Activated naive CD8-positive, alpha-beta T cell treated with anti-CD3 and anti-CD28 coated beads for 36 hours (primary cell): ENCODE results near the gene TNFSF4. TPM values are rescaled to one million over a fixed set of nuclear protein-coding genes. Genes with fewer than 3 reads are reported as not detected.

Experiments used
- DNase-seq: peaks from one replicate; pipeline ENCODE4 v3.0.0; 2021
- H3K27ac Mint-ChIP-seq: one replicate; pipeline ENCODE4 v1.8.0; 2022; ENCODE audit warnings: mild to moderate bottlenecking, moderate library complexity, mixed read lengths
- H3K27me3 Mint-ChIP-seq: one replicate; pipeline ENCODE4 v1.8.0; 2022; ENCODE audit warnings: mild to moderate bottlenecking, mixed read lengths
- H3K36me3 Mint-ChIP-seq: one replicate; pipeline ENCODE4 v1.8.0; 2021; ENCODE audit warnings: mild to moderate bottlenecking, mixed read lengths
- H3K4me1 Mint-ChIP-seq: one replicate; pipeline ENCODE4 v1.8.0; 2021; ENCODE audit warnings: mixed read lengths
- H3K4me3 Mint-ChIP-seq: one replicate; pipeline ENCODE4 v1.8.0; 2022; ENCODE audit warnings: mild to moderate bottlenecking, moderate library complexity, mixed read lengths
- H3K9me3 Mint-ChIP-seq: one replicate; pipeline ENCODE4 v1.8.0; 2022; ENCODE audit warnings: mixed read lengths
- total RNA-seq, 2 experiments: library from RNA; stranded (reverse); gene quantifications; one replicate each; pipeline ENCODE4 v1.2.3, GENCODE V29; 2021

The TNFSF4 gene
- total RNA-seq, 2 experiments from 2014 or later, result 4.1 to 5.2 TPM

DNA sequence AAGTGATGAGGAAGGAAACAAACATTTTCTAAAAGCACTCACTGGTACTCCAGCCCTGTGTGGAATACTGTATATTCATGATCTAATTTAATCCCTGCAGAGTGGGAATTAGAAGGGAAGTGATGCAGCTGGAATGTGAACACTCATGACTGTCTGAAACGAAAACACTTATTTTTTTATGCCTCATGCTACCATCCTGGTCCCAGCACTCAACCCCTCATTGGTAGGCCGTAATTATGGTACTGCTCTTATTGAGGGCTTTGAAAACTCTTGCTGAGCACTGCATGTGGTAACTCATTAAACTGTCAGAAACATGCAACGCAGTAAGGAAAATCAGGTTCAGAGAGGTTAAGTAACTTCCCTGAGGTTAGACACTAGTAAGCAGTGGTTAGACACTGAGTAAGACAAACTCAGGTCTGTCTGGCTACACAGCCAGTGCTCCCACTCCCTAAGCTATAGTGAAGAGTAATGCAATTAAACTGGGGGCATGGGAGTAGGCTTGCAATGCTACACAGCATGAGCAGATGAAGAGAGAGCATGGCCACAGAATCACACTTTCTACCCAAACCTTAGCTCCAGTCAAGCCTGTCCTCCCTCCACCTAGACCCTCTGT is 17.3 kb upstream of the TNFSF4 start:
- Mint-ChIP-seq H3K4me3 (no peak overlapping the region), H3K9me3 (peaks cover 7% of the 10 kb centered on the region), H3K27me3 (no peaks in the 10 kb centered on the region), H3K4me1 (peaks cover 17% of the 10 kb centered on the region), H3K27ac (no peak overlapping the region), H3K36me3 (peaks cover 10% of the 10 kb centered on the region)
- DNase-seq, result no peak

DNA sequence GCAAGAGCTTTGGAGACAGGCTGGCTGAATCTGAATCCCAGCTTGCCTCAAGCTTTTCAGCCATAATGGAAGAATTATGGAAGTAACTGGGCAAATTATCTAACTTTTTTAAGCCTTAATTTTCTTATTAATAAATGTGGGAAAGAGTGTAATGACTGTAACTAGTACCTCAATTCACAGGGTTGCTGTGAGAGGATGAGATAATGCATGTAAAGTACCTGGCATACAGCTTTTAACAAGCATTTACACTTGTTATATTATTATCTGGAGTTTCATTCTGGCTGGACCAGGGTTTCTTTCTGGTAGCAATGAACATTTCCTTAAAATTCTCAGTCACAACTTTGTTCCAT is 15.9 kb upstream of the TNFSF4 start:
- H3K4me1 Mint-ChIP-seq, result peaks cover 17% of the 10 kb centered on the region
- peak overlapping the region; percentile 72 for H3K27ac Mint-ChIP-seq
- no peaks in the 10 kb centered on the region for H3K9me3 Mint-ChIP-seq
- H3K36me3 Mint-ChIP-seq, result no peaks in the 10 kb centered on the region
- no peaks in the 10 kb centered on the region for H3K27me3 Mint-ChIP-seq
- DNase-seq, result no peak
- no peak overlapping the region for H3K4me3 Mint-ChIP-seq

DNA sequence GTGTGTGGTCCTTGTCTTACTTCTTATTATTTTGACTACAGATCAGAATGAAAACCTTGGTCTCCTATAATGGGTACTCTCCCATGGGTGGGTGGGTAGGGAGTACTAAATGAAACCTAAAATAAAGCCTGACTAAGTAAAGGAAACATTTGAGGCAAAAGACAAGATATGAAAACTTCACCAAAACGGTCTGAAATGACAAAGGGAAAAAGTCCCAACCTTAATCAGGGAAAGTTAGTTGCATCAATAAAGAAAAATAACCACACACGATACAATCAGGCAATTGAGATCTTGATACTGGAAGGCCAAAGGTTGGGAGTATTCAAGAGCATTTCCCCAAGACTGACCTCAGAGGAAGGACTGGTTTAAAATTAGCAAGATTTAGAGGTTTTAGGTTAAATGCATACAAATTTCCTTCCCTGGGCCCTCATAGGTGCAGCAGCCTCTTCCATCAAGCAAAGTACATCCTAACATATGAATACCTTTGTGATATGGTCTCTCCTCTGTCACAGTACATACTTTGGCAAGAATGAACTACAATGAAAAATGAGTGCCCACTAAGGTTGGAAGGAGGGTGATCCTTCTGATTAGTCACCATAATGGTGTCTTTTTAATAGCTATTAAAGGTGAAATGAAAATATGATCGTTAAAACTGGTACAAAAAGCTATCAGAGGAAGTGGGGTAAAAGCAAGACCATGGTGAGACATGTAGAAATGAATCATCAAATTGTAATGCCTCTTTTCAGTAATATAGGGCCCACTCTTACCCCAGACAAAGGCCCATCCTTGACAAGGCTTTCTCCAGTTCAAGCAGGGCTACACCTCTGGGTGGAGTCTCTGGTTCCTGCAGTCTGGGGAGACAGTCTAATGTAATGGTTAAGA is 15.3 kb upstream of the TNFSF4 start:
- Mint-ChIP-seq H3K4me3 (no peak overlapping the region), H3K36me3 (no peaks in the 10 kb centered on the region), H3K27ac (peak overlapping the region; percentile 72), H3K27me3 (no peaks in the 10 kb centered on the region), H3K9me3 (no peaks in the 10 kb centered on the region), H3K4me1 (peaks cover 17% of the 10 kb centered on the region)
- no peak for DNase-seq

DNA sequence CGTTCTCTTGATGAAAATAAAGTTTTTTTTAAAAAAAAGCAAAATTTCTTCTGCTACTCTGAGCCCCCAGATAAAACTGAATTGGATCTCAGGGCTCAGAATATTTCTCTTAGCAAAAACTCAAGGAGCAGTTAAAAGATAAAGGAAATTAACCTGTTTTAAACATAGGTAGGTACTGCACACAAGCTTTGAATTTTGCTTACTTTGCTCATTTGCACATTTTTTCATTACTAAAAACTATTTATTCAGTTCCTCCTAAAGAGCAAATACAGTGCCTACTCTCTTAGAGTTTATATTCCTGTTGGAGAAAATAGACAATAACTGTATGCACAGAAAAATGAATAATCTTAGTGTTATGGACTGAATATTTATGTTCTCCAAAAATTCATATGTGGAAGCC is 13.0 kb upstream of the TNFSF4 start:
- H3K27ac Mint-ChIP-seq, result no peak overlapping the region
- peaks cover 15% of the 10 kb centered on the region for H3K4me1 Mint-ChIP-seq
- H3K4me3 Mint-ChIP-seq, result no peak overlapping the region
- no peak for DNase-seq
- no peaks in the 10 kb centered on the region for H3K36me3 Mint-ChIP-seq
- no peaks in the 10 kb centered on the region for H3K9me3 Mint-ChIP-seq
- H3K27me3 Mint-ChIP-seq, result no peaks in the 10 kb centered on the region

DNA sequence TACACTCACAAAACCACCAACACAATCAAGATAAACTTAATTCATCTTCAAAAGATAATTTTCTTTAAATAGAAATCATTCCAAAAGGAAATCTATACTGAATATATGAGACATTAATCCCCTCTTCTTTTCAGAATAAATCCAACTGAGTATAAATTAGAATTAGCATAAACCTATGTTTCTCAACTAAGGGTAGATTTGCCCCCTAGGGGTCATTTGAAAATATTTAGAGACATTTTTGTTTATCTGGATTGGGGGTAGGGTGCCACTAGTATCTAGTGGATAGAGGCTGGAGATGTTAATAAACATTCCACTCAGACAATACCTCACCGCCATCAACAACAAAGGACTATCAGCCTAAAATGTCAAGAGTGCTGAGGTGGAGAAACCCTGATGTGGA is 6.5 kb upstream of the TNFSF4 start:
- Mint-ChIP-seq H3K4me3 (no peak overlapping the region), H3K27me3 (no peaks in the 10 kb centered on the region), H3K4me1 (peaks cover 22% of the 10 kb centered on the region), H3K9me3 (no peaks in the 10 kb centered on the region), H3K36me3 (peaks cover 1% of the 10 kb centered on the region), H3K27ac (no peak overlapping the region)
- DNase-seq, result no peak

DNA sequence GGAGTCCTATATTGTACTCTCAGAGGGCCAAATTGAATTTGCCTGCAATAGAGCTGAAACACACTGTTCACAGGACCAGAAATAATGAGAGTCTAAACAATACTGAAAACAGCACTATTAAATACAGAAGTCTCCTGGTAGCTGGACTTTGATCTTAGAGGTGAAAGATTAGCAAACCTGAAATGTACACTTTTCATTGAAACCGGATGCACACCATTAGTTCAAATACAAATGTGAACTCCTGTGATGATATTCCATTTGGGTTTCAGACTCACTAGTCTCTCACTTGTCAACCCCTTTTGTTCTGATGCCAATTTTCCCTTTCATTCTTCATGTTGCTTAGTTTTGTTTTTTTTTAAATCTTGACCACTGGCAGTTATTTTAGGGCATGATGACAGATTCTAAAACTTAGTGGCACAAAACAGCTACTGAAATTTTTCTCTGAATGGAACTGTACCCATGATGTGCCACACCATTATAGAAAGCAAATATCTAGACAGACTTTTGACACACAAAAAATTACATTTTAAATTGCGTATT is 5.9 kb upstream of the TNFSF4 start:
- no peaks in the 10 kb centered on the region for H3K27me3 Mint-ChIP-seq
- H3K4me3 Mint-ChIP-seq, result no peak overlapping the region
- H3K4me1 Mint-ChIP-seq, result peaks cover 25% of the 10 kb centered on the region
- DNase-seq, result no peak
- no peak overlapping the region for H3K27ac Mint-ChIP-seq
- peaks cover 1% of the 10 kb centered on the region for H3K36me3 Mint-ChIP-seq
- H3K9me3 Mint-ChIP-seq, result no peaks in the 10 kb centered on the region

DNA sequence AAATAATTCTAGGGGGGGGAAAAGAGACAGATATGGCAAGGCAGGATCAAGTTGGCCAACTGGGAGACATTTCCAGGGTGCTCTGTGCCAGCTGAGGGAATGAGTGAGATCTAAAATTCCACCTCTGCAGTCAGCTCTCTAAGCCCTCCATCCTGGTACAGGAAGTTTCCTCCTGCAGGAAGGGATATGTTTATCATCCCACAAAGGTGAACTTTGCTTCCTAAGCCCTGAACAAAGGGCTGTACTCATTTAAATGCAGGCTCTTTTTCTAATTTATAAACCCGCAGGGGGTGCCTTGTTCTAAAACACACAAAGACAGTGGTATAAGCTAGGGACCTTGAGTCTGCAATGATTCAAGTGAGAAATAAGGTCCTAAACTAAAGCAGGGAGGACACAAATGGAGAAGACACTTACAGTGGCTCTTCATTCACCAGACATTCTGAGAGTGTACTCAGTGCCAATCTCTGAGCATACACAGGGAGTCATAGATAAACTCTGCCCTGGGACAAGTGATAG is 3.6 kb upstream of the TNFSF4 start:
- Mint-ChIP-seq H3K27me3 (no peaks in the 10 kb centered on the region), H3K9me3 (no peaks in the 10 kb centered on the region), H3K27ac (no peak overlapping the region), H3K4me1 (peaks cover 48% of the 10 kb centered on the region), H3K36me3 (peaks cover 4% of the 10 kb centered on the region), H3K4me3 (no peak overlapping the region)
- DNase-seq, result no peak

DNA sequence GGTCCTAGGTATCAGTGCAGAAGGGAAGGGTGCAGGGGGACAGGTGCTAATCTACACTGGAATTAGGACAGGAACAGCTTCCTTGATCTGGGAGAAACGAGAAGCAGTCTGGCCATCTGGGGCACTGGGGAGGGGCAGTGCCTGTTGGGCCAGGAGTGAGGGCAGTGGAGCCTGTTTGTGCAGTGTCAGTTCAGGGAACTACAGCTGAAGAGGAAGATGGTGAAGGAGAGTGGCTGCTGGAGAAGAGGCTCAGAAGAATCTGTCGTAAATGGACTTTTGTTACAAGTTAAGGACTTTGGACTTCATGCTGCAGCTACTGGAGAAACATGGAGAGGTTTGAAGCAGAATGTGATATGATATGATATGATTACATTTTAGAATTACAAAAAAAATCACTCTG is 3.2 kb upstream of the TNFSF4 start:
- Mint-ChIP-seq H3K4me1 (peaks cover 53% of the 10 kb centered on the region), H3K27ac (no peak overlapping the region), H3K4me3 (no peak overlapping the region), H3K9me3 (no peaks in the 10 kb centered on the region), H3K36me3 (peaks cover 4% of the 10 kb centered on the region), H3K27me3 (no peaks in the 10 kb centered on the region)
- no peak for DNase-seq

DNA sequence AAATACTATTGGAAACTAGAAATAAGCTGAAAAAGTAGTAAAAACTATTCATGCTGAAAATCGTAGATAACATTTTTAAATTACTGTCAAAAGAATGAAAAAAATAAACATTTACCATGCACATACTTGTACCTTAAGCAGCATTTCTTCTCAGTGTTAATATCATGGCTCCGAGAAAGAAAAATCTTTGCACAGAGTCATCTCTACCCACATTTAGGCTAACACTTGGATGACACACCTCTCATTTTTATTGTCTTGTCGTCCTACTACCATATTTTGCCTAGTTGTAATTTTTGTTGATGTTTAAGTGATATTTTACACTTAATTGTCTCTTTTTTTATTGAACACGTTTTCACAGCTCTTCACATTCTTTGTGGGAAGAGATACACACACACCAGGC is 1.7 kb upstream of the TNFSF4 start:
- no peak overlapping the region for H3K27ac Mint-ChIP-seq
- H3K4me1 Mint-ChIP-seq, result peaks cover 60% of the 10 kb centered on the region
- no peaks in the 10 kb centered on the region for H3K9me3 Mint-ChIP-seq
- peaks cover 4% of the 10 kb centered on the region for H3K36me3 Mint-ChIP-seq
- DNase-seq, result no peak
- no peaks in the 10 kb centered on the region for H3K27me3 Mint-ChIP-seq
- no peak overlapping the region for H3K4me3 Mint-ChIP-seq

DNA sequence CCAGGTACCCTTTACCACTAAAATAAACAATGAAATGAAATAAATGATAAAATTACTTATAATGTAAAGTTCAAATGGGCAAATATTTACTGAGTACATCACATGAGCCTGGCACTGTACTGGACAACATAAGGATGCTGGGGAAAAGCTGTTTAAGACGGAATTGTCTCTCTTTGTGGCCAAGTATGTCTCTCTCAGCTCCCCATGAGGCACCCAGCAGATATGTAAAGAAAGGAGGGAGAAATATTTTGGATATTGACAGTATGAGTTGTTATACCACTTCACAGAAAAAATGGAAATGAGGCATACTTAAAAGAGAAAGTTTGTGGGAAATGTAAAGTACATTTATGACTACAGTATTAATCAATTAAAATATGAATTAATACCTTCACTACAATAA is 1.0 kb upstream of the TNFSF4 start:
- H3K4me3 Mint-ChIP-seq, result no peak overlapping the region
- DNase-seq, result no peak
- no peaks in the 10 kb centered on the region for H3K27me3 Mint-ChIP-seq
- peaks cover 60% of the 10 kb centered on the region for H3K4me1 Mint-ChIP-seq
- H3K27ac Mint-ChIP-seq, result no peak overlapping the region
- H3K36me3 Mint-ChIP-seq, result peaks cover 4% of the 10 kb centered on the region
- H3K9me3 Mint-ChIP-seq, result no peaks in the 10 kb centered on the region

DNA sequence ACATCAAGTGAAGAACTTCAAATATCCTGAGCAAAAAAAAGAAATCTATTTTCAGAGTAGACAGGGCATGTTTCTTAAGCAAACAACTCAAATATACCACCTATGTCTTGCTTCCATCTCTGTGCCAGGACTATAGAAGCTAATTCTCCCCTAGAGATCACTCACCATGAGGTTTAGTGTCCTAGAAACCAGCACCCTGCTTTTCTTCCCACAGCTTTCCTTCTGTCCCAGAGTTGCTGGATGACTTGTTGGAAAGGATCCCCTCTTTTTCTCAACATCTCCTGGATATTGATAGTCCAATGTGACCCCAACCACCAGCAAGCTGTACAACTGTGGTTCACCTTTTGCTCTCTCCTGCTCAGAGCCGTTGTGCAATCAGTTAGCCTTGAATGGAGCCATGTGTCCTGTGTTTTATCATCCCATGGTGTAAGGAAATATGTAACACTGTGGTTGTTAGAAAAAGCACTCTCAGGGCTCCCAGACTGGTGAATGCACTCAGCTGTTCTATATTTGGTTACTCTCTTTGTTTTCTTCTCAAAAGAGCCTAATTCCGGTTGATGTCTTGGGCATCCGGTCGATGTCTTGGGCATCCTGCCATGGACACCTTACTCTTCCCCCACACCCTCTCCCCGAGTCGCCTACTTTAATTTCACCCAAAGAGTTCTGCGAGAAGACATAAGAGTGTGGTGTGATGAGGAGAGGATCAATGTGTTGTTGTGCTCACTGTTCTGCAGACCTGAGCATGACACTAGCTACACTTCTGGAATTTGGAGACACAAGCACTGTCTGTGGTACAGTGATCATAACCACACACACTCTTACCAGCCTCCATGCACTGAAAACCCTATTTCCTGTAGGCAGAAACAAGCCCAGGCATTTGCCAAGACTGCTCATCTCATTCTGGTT is 1.7 kb downstream of the TNFSF4 start:
- peaks cover 62% of the 10 kb centered on the region for H3K4me1 Mint-ChIP-seq
- H3K27me3 Mint-ChIP-seq, result no peaks in the 10 kb centered on the region
- peak overlapping the region; percentile 76 for H3K4me3 Mint-ChIP-seq
- H3K9me3 Mint-ChIP-seq, result no peaks in the 10 kb centered on the region
- H3K36me3 Mint-ChIP-seq, result peaks cover 3% of the 10 kb centered on the region
- no peak for DNase-seq
- peak overlapping the region; percentile 75 for H3K27ac Mint-ChIP-seq

DNA sequence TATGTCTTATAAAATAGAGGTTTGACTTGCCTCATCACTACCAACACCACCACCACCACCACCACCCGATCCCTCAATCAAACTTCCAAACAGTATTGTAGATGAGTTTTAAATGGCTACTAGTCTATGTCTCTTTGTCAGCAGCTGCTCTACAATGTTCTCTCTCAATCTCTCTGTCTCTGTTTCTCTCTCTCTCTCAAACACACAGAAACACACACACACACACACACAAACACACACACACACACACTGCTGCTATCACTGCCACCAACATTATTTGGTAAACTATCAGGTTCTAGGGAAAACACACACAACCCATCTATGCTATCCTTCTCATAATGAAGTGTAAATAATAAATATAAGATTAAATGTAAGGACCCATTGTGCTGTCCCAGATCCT is 2.4 kb downstream of the TNFSF4 start:
- Mint-ChIP-seq H3K36me3 (peaks cover 3% of the 10 kb centered on the region), H3K27ac (no peak overlapping the region), H3K4me1 (peaks cover 57% of the 10 kb centered on the region), H3K9me3 (no peaks in the 10 kb centered on the region), H3K4me3 (peak overlapping the region; percentile 44), H3K27me3 (no peaks in the 10 kb centered on the region)
- no peak for DNase-seq

DNA sequence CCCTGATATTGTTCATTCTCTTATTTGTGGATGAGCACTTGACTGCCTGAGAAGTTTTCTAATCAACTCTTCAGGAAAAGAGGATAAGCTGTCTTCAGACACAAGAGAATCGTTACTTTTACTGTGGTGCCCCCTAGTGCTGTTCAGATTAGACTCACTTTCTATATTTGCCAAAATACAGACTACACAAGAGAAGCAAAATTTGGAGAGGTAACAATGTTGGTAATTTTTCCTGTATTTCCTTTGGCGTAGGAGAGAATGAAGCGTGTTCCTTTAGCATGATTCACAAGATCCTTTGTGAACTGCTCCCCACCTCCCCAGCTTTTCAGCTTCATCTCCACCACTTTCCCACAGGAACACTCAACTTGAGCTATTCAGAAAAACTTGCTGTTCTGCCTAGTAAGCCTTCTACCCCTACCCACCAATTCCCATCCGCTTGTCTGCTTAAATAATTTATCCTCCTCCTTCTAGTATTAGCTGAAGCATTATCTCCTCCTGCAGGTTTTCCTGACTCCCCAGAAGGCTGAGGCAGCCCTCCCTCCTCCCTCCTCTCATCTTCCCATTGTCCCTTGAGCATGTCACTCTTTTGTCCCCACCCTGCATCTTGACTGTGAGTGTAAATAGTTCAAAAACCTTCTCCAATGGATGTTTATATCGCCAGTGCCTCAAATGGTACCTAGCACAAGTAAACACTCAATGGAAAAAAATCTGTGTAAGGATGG is 4.5 kb downstream of the TNFSF4 start:
- H3K36me3 Mint-ChIP-seq, result peaks cover 3% of the 10 kb centered on the region
- H3K4me1 Mint-ChIP-seq, result peaks cover 46% of the 10 kb centered on the region
- no peak overlapping the region for H3K4me3 Mint-ChIP-seq
- H3K9me3 Mint-ChIP-seq, result no peaks in the 10 kb centered on the region
- no peak overlapping the region for H3K27ac Mint-ChIP-seq
- DNase-seq, result no peak
- no peaks in the 10 kb centered on the region for H3K27me3 Mint-ChIP-seq

DNA sequence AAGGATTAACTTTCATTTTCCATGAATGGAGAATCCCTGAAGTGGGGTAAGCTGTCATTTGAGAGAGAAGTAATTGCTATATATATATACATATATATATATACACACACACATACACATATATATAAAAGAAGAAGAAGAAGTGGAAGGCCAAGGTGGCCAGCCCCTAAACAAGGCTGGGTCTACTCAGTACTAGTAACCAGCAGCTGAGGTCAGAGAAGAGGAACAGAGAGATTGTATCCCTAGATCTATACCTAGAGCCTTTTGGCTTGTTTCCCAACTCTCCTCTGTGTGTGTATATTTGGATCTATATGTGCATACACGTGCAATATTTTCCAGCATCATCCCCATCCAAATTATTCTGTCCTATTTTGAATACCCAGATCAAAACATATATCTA is 5.2 kb downstream of the TNFSF4 start:
- H3K4me3 Mint-ChIP-seq, result no peak overlapping the region
- no peak for DNase-seq
- peaks cover 40% of the 10 kb centered on the region for H3K4me1 Mint-ChIP-seq
- no peaks in the 10 kb centered on the region for H3K9me3 Mint-ChIP-seq
- peaks cover 5% of the 10 kb centered on the region for H3K36me3 Mint-ChIP-seq
- H3K27ac Mint-ChIP-seq, result no peak overlapping the region
- no peaks in the 10 kb centered on the region for H3K27me3 Mint-ChIP-seq
